ENCODE measurements around the gene ZFYVE21.
"Not testable (repeated sequence)": the region's sequence is repeated elsewhere in the genome, so short reads cannot be mapped to it uniquely, and the experiment has no call there.

The ZFYVE21 gene

DNA sequence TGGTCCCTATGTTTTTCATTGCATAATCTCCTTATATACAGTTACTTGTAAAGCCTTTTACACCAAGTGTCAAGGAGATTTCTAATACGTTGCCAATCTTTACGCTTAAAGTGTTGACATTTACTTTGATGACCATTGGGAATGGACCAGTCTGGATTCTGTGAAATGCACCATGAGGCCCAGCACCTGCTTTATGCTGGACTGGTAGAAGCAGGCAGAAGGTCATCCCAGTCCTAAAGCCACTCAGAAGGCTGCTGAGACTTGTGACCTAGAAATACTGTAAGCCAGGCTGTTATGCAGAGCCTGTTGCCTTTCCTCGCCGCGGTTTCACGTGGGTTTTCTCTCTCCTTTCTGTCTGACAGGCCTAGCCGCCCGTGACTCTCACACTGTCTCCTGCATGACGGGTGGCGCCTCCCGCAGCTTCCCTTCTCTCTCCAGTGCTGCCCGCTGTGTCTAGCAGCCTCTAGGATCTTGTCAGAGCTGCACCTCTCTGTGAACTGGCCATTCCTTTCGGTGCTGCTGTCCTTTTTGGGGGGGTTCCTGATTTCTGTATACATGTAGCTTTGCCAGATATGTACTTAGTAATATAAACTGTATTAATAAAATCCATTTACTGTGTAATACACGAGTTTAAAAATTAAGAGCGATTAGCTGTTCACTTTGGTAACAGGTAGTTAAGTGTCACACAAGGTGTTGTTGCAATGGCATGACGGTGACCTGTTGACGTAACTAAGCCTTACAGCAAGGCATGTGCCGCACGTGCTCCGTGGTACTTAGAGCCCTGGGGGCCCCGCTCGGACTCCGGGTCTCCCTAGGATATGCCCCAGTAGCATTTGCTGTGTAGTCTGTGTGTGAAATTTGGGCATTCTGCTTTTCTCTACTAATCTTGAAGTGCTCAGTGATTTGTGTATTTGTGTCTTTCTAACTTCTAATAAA lies 30.1 kb upstream of the ZFYVE21 start:
- TF ChIP-seq, protein P1, sequence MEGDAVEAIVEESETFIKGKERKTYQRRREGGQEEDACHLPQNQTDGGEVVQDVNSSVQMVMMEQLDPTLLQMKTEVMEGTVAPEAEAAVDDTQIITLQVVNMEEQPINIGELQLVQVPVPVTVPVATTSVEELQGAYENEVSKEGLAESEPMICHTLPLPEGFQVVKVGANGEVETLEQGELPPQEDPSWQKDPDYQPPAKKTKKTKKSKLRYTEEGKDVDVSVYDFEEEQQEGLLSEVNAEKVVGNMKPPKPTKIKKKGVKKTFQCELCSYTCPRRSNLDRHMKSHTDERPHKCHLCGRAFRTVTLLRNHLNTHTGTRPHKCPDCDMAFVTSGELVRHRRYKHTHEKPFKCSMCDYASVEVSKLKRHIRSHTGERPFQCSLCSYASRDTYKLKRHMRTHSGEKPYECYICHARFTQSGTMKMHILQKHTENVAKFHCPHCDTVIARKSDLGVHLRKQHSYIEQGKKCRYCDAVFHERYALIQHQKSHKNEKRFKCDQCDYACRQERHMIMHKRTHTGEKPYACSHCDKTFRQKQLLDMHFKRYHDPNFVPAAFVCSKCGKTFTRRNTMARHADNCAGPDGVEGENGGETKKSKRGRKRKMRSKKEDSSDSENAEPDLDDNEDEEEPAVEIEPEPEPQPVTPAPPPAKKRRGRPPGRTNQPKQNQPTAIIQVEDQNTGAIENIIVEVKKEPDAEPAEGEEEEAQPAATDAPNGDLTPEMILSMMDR (IDR thresholded peaks at IDR 0.05; ENCODE audit: low read depth, low read length, missing control alignments): no peak
- no peak for DNase-seq (ENCODE audit: extremely low read depth, low read depth)
- no peak overlapping the region for H3K4me3 ChIP-seq (replicated peaks; ENCODE audit: low read depth, low read length)

- no peak overlapping the region for H3K4me3 ChIP-seq (replicated peaks; ENCODE audit: low read depth, low read length)
- TF ChIP-seq, protein P1 (IDR thresholded peaks at IDR 0.05; ENCODE audit: low read depth, low read length, missing control alignments): no peak
- no peak for DNase-seq (ENCODE audit: extremely low read depth, low read depth)
Measured at GRCh38 chr14:103686831-103687485, 28.7 kb upstream of the ZFYVE21 start.

DNA sequence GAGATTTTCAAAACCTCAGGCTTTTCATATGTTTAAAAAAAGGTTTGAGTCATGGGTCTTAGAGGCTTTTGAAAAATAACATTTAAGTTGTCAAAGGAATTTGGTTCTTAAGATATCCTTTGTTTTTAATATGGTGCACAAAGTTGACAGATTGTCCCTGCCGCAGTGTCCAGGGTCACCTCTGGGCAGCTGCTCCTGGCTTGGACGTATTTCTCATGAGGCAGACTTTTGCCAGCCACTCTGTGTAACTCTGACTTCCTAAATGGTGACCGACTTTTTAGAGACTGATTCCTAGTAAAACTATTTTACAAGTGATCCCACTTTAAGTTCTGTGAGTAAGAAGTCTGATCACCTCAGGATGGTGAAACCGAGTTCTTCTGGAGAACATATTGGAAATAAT lies 27.9 kb upstream of the ZFYVE21 start:
- TF ChIP-seq, protein P1 (IDR thresholded peaks at IDR 0.05; ENCODE audit: low read depth, low read length, missing control alignments): no peak
- no peak overlapping the region for H3K4me3 ChIP-seq (replicated peaks; ENCODE audit: low read depth, low read length)
- no peak for DNase-seq (ENCODE audit: extremely low read depth, low read depth)

DNA sequence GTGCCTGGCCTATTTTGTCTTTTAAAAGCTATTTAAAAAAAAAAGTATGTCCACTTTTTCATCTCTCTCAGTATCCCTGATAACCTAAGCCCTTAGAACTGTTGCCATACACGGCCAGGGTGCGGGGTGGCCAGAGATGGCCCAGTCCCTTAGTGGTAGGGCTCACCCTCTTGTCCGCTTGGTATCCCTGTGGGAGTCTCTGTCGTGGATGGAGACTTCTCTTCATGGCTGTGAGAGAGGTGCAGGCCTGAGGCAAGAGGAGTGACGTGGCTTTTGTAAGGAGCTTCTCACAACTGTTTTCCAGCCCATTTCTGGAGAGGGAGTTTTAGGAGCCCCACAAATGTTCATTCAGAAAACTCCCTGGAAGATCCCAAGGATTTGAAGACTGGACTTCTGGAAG lies 27.2 kb upstream of the ZFYVE21 start:
- no peak overlapping the region for H3K4me3 ChIP-seq (replicated peaks; ENCODE audit: low read depth, low read length)
- DNase-seq (ENCODE audit: extremely low read depth, low read depth): no peak
- TF ChIP-seq, protein P1 (IDR thresholded peaks at IDR 0.05; ENCODE audit: low read depth, low read length, missing control alignments): no peak

- no peak for DNase-seq (ENCODE audit: extremely low read depth, low read depth)
- H3K4me3 ChIP-seq (replicated peaks; ENCODE audit: low read depth, low read length): no peak overlapping the region
Measured at GRCh38 chr14:103688906-103689902, 26.4 kb upstream of the ZFYVE21 start.

DNA sequence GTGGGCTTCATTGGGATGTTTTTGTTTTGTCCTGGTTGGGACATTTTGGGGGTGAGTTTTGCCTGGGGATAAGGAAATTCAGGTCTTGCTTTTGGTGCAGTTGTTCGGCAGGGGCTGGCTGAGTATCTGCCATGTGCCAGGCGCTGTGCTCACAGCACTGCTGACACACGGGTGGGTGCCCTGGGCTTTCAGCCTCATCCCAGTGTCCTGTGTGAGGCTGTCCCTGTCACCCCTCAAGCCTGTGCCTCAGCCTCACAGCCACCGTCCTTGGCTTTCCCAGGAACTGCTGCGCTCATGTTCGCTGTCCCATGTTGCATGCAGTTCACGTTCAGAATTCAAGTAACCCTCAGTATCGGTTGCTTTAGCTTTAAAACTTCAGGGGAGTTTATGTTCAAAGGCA lies 25.3 kb upstream of the ZFYVE21 start:
- TF ChIP-seq, protein P1 (IDR thresholded peaks at IDR 0.05; ENCODE audit: low read depth, low read length, missing control alignments): no peak
- no peak overlapping the region for H3K4me3 ChIP-seq (replicated peaks; ENCODE audit: low read depth, low read length)
- DNase-seq (ENCODE audit: extremely low read depth, low read depth): no peak

More at GRCh38 chr14:103688906-103689902, 26.4 kb upstream of the ZFYVE21 start:
- TF ChIP-seq, protein P1 (IDR thresholded peaks at IDR 0.05; ENCODE audit: low read depth, low read length, missing control alignments): no peak

DNA sequence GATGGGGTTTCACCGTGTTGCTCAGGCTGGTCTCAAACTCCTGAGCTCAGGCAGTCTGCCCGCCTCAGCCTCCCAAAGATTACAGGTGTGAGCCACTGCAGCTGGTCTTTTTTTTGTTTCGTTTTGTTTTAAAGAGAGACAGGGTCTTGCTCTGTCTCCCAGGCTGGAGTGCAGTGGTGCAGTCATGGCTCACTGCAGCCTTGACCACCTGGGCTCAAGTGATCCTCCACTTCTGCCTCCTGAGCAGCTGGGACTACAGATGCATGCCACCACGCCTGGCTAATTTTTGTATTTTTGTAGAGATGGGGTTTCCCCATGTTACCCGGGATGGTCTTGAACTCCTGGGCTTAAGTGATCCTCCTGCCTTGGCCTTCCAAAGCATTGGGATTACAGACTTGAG lies 24.0 kb upstream of the ZFYVE21 start:
- DNase-seq (ENCODE audit: extremely low read depth, low read depth); H3K4me3 ChIP-seq (replicated peaks; ENCODE audit: low read depth, low read length): not testable (repeated sequence)
